CD4-positive, alpha-beta T cell treated with Interleukin-6 for 4 hours (primary cell): ENCODE measurements around the gene STK11.

Experiments
- DNase-seq: peaks from one replicate; pipeline ENCODE4 v3.0.0-alpha.2; 2020; ENCODE audit warnings: mixed read lengths

The STK11 gene

GRCh38 chr19:1226522-1227303 lies 21.1 kb downstream of the STK11 start:
- no peak for DNase-seq

GRCh38 chr19:1227304-1228054 lies 21.9 kb downstream of the STK11 start:
- no peak for DNase-seq

DNA sequence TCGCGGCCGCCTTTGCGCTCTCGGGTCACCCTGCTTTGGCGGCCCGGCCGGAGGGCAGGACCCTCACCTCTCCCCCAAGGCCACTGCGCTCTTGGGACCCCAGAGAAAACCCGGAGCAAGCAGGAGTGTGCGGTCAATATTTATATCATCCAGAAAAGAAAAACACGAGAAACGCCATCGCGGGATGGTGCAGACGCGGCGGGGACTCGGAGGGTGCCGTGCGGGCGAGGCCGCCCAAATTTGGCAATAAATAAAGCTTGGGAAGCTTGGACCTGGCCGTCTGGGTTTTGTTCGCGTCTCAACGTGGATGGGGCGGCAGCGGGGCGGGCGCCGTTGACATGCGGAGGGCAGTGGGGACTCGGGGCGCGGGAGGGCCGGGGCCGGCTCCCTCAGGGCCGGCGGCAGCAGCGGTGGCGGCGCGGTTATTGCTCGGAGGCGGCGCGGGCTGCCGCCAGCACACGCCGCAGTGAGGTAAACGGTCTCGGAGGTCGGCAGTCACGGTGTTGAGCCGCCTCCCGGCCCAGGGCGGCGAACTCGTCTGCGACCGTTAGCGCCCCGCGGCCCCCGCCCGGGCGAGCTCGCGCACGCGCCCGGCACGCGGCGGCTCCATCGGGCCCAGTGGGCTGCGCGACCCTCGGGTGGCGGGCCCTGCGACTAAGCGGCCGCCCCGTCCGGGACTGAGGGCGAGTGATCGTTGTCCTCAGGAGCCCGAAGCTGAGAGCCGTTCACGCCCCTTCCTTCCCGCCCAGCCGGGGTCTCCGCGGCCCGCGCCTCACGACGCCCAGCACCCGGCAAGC lies 22.8 kb downstream of the STK11 start:
- DNase-seq: no peak

- no peak for DNase-seq
Observed at GRCh38 chr19:1229056-1229923, 23.7 kb downstream of the STK11 start.

GRCh38 chr19:1229924-1230782 lies 24.6 kb downstream of the STK11 start:
- no peak for DNase-seq

- DNase-seq: no peak
Observed at GRCh38 chr19:1230783-1231489, 25.4 kb downstream of the STK11 start.

DNA sequence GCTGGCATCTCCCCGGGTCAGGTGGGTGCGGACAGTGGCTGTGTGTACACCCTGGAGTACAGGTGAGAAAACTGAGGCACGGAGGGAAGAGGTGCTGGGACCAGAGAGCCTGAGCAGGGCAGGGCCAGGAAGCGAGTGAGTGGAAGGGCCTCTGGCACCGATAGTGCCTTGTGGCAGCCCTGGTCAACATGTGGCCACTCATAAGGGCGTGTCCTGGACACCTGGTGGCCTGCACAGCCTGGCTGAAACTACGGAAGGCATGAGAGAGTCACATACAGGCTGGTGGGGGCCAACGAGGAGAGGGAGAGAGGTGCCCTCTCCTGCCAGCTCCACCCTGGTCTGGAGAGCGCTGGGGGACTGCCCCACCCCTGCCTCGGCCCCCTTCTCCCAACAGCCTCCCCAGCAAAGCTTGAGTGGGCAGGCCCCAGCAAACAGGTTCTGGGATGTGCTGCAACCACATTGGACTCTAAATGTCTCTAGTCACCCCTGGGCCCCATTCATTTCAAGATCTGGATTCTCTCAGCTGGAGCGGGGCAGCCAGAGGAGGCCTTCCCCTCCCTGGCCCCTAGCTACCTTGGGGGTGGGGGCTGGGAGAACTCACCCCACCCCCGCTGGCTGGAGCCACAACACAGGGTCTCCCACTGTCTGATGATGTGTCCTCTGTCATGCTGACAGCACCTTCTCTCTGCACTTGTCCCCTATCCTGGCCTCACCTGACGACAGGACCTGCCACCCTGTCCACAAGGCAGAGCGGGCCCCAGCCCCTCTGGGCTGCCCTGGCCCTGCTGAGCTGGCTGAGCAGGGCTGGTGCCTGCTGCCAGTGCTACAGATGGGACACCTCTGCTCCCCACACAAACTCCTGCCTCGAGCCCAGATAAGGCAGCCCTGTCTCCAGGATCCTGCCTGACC lies 26.4 kb downstream of the STK11 start:
- DNase-seq: no peak

DNA sequence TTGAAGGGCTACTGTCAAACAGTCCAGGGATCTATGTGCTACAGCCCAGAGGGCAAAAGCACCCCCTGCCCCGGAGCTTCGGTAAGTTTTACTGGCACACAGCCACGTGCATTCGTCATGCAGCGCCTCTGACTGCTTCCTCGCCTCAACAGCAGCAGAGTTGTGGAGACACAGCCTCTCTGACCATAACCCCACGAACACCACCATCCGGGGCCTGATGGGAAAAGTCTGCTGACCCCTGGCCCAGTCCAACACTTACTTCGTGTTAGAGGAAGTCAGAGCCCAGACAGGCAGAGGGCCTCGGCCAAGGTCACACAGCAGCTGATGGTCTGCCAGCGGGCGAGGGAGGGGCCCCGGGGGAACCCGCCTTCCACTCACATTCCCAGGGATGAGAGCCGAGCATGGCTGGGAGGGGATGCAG lies 27.1 kb downstream of the STK11 start:
- no peak for DNase-seq

DNA sequence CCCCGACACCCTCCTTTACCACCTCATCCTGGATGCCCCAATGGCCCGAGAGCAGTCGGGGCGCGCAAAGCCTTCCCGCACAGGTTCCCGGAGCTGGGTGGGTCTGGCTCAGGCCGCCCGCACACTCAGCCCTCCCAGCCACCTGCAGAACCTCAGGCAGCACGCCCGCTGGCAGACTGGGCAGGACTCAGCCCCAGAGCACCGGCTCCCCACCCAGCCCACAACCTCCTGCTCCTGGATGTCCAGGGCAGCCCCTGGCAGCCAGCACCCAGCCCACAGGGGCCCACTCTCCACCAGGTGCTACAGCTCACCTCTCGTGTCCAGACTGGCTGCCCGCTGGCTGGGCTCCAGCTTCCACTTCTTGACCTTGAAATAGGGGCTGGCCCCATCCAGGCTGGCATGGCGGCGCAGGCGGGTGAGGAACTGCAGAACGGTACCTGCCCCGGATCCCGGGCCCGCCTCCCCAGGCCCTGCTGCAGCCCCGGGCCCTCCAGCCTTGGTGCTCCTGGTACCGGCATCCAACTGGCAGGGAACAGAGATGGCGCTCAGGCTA lies 27.6 kb downstream of the STK11 start:
- no peak for DNase-seq

DNA sequence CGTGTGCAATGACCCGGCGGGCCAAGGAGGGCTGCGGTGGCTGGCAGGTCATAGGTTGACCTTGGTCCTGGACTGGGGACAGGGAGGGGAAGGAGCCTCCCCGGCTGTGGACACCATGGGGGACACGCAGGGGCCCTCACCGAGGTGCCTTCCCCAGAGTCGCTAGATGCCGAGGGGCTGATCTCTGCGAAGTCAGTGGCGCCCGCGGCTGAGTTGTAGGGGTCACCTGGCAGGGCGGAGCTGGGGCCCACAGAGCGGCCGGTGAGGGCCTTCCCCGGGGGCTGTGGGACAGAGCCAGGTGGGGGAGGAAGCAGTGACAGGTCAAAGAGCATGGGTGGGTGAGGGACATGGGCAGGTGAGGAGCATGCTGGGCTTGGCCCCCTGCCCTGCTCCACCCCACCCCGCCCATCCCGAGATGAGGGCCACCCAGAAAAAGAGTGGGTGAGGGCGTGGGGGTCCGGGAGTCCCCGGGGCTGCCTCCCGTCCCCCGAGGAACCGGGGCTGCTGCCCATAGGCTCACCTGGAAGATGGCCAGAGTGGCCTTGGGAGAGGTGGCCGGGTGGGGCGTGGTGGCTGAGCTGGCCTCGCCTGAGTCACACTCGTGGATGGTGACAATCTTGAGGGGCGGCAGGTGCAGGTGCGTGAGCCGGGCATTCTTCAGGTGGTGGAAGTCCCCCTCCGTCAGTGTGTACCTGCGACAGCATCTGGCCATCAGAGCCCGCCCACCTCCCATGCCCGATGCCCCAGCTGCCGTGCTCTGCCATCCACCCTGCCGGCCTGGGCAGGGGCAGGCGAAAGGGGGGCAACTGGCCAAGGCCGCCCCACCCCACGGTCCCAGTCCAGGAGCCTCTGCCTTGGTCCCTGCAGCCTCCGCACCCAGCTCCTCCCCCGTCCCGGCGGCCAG lies 28.7 kb downstream of the STK11 start:
- no peak for DNase-seq

DNA sequence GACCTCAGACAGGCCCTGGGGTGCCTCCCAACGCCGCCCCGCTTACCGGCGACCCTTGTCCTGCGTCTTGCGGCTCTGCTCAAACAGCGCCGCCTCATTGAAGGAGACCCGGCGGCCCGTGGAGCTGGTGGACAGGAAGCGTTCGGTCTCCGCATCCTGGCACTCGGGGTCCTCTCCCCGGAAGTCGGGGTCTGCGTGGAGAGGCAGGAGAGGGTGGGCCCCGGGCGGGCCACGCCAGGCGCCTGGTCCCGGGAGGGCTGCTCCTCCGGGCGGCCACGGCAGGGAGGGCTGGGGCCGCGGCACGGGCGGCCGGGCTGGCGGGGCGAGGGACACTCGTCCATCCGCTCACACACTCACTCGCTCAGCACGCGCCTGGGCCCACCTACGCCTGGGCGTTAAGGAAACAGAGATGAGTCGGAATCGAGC lies 29.4 kb downstream of the STK11 start:
- no peak for DNase-seq

DNA sequence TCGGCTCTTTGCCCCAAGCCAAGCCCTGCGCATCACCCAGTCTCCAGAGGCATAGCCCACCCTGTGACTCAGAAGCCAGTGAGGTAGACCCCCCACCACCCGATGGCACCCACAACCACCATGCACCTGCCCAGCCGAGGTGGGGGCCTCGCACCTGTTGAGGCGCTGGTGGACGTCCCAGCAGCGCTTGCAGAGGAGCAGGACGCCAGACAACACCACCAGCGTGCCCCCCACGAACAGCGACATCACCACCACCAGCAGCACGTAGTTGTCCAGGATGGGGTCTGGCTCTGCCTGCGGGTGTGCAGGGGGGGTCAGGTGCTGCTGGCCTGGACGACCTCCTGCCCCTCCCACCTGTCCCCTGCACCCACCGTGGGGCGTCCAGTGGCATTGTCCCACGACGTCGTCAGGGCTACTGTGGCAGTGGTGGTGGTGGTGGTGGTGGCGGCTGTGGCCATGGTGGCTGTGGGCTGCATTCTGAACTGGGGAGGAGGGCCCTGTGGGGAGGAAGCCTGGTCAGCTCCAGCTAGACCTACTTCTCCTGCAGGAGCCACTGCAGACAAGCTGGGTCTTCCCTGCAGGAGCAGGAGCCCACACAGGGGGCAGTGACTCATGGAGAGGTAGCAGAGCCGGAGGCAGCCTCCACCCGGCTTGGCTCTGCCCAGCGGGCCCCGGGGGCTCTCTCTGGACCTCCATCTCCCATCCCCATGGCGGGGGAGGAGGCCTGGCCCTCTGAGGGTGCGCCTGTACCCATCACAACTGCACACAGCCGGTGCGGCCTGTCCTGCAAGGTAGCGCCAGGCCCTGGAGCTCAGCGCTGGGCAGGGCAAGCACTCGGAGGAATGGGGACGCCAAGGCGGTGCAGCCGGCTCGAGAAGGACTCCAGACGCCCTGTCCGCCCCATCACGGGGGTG lies 30.3 kb downstream of the STK11 start:
- DNase-seq: no peak

DNA sequence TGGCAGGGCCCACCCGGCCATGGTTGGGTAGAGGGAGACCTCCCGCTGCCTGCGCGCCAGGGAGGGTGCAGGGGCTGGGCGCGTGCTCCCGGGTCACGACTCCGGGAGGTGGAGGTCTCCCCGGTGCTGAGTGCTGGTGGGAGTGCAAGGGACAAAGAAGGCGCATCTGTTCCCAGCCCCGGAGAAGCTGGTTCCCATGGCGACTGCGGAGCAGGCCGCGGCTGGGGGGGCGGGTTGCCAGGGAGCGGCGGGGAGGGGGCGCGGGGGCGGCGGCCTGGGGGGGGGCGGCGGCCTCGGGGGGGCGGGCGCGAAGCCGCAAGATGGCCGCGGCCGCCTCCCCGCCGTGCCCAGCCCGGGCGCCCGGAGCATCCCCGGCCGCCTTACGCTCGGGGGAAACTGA lies 31.0 kb downstream of the STK11 start:
- no peak for DNase-seq

GRCh38 chr19:1237027-1237659 lies 31.6 kb downstream of the STK11 start:
- DNase-seq: no peak

DNA sequence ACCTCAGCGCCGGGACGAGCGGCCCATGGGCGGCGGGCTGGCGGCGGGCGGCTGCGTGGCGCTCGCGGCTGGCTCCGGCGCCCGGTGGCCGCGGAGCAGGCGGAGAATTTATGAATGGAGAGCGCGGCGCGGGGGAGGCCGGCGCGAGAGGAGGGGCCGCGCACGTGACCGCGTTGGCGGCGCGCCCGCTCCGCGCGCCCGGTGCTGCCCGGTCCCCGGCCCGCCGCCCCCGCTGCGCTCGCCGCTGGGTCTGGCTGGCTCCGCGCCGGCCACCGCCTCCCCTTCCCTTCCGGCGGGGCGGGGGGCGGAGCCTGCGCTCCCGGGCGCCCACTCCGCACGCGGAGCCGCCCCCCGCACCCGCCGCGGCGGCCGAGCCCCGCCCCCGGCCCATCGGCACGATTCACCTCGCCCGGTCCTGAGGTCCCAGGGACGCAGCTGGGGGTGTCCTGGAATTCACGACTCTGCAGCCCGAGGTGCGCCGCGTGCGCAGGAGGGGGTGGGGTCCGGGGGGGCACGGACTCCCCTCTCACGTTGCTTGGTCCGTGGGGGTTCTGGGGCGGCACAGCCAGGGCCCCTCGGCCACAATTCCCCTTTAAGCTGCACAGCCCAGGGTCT lies 32.3 kb downstream of the STK11 start, which contains the start of gene CBARP:
CBARP (minus strand) TSS at position 252 of the 615 bp plus-strand sequence. CDS start 1,905 bp downstream, outside the sequence.
- peak; percentile 51 for DNase-seq
